ENCODE data around the gene ORAI3.

ORAI3 gene

DNA sequence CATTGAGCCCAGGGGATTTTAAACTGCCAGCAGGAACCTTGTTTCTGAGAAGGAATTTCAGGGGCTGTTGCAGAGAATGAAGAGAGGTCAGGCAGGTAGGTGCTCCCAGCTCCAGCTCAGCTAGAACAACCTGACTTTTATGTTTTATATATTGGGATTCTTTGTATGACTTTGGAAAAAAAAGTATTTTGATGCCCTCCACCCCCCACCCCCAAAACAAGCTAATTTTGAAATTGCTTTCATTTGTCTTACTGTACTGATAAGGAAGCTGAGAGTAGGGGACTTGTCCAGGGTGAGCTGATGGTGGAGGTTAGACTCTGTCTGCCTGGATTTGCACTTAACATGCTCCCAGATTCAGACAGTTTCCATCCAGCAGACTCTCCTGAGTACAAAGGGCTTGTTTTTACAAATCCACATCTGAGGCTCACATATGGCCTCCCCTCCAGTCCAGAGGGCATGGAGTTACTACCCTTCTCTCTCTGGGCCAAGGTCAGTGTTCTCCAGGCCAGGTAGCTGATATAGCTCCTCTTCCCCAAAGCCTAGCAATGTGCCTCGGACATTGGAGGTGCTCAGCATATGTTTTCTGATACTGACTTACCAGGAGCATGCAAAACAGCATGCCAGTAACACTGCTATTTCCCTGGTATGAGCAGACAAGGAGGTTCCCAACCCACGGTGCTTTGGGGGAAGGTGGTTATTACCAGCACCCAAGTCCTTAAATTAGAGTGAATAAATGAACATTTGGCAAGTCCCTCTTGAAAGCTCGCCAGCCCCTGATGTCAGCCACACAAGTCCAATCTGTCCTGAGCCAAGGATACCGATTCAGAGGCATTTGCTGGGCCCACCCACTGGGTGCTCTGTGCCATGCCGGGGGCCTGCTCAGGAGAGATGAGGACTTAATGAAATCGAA lies 50.2 kb downstream of the ORAI3 start:
- no peak overlapping the region for H3K9ac ChIP-seq
- H3K4me3 ChIP-seq: no peak overlapping the region
- no peaks in the 10 kb centered on the region for H3K27me3 ChIP-seq
- no peak overlapping the region for H3K4me2 ChIP-seq
- H3K9me3 ChIP-seq (replicated peaks in 1 of 11): no peaks in the 10 kb centered on the region
- H4K20me1 ChIP-seq: 0 out of 22 replicates have a peak, but pooled peaks cover 0 to 4% (median 0%) of the 10 kb centered on the region in 11 experiments
- TF ChIP-seq Cebpa-rat (IDR thresholded peaks at IDR 0.05): no peak
- peak overlapping the region in 1 of 11 experiments; percentile 23; a peak in 1 of 22 replicates for H3K27ac ChIP-seq
- H3K36me3 ChIP-seq: no peaks in the 10 kb centered on the region
- H3K4me1 ChIP-seq: peaks cover 0 to 19% (median 4%) of the 10 kb centered on the region in 10 experiments; a peak in 10 of 20 replicates

DNA sequence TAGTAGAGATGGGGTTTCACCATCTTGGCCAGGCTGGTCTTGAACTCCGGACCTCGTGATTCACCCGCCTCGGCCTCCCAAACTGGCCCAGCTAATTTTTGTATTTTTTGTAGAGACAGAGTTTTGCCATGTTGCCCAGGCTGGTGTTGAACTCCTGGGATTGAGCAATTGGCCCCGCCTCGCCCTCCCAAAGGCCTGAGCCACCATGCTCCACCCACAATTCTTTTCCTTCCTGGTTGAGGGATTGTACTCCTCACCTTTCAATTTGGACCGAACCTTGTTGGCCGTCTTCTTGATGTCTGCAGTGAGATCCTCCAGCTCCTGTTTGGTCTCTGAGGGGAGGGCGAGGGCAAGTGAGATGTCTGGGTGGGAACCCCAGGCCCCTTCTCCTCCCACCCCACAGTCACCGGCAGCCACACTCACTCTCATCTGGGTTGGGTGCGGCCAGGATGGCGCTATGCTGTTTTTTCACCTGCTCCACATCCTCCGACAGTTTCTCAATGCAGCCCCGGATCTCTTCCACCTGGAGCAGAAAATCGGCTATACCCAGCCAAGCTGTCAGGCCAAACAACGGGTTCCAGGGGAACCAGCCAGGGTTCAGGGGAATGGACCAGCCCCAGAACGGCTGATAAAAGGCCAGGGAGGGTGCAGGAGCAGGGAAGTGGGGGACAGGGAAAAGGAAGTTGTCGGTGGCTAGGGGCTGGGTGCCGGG lies 52.0 kb downstream of the ORAI3 start:
- Histone ChIP-seq H3K27me3 (no peaks in the 10 kb centered on the region), H4K20me1 (0 out of 22 replicates have a peak, but pooled peaks cover 0 to 5% (median 0%) of the 10 kb centered on the region in 11 experiments), H3K36me3 (no peaks in the 10 kb centered on the region), H3K4me1 (peaks cover 0 to 13% (median 1%) of the 10 kb centered on the region in 10 experiments; a peak in 6 of 20 replicates), H3K4me3 (no peak overlapping the region), H3K27ac (no peak overlapping the region), H3K9ac (no peak overlapping the region), H3K9me3 (replicated peaks in 1 of 11) (no peaks in the 10 kb centered on the region), H3K4me2 (no peak overlapping the region)
- TF ChIP-seq Cebpa-rat (IDR thresholded peaks at IDR 0.05): no peak

DNA sequence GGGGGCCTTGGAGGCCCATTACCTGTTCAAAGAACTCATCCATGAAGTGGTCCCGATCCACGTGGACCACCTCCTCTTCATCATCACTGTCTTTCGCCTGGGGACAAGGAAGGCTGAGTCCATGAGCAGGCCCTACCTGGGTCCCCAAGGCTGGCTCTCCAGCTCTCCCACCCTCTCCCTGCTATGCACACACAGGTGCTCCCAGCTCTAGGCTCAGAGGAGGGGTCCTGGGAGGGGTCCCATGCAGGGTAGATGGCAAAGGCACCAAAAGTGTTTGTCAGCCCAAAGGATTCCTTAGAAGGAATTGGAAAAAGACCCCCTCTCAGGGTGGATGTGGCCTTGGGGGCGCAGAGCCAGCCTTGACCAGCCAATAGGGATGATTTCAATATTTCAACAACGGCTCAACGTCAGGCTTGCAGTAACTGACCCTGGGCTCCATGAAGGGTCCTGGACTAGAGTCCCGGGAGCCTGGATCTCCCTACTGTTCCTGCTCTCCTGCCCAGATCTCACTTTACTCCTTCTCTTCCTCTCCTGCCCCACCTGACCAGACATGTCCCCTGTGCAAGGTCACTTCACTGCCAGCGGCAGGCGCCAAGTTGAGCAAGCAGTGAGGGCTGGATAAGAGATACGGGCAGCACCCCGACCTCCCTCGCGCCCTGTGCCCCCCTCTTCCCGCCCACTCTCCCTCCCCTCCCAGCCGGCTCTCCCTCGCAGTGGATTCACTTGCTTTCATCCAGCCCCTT lies 52.8 kb downstream of the ORAI3 start:
- TF ChIP-seq Cebpa-rat (IDR thresholded peaks at IDR 0.05): no peak
- Histone ChIP-seq H4K20me1 (peaks cover 0 to 7% (median 0%) of the 10 kb centered on the region in 11 experiments; a peak in 2 of 22 replicates), H3K27me3 (no peaks in the 10 kb centered on the region), H3K36me3 (no peaks in the 10 kb centered on the region), H3K27ac (no peak overlapping the region), H3K9me3 (replicated peaks in 1 of 11) (no peaks in the 10 kb centered on the region), H3K4me2 (no peak overlapping the region), H3K9ac (no peak overlapping the region), H3K4me1 (peaks cover 0 to 10% (median 1%) of the 10 kb centered on the region in 10 experiments; a peak in 6 of 20 replicates), H3K4me3 (no peak overlapping the region)

DNA sequence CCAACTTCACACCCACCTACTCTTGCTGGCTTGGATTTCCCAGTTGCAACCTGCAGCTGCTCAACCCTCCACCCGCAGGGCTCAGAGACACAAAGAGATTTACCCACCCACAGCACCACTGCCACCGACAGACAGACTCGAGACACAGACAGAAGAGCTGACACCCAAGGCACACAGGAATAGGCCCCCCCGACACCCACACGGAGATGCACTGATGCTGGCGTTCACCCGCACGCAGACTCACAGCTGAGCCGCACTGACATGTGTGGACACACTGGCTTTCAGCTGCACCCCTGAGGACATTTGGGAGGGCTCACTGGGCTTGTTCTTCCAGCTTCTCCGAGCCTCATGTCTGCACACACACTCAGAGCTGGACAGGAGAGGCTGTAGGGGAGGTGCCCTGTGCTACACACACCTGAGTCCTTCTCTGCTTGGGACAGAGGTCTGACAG lies 53.4 kb downstream of the ORAI3 start:
- Histone ChIP-seq H3K27me3 (no peaks in the 10 kb centered on the region), H3K4me3 (no peak overlapping the region), H3K9ac (peak overlapping the region in 1 of 11 experiments; percentile 9; a peak in 1 of 22 replicates), H3K4me1 (peaks cover 0 to 7% (median 4%) of the 10 kb centered on the region in 10 experiments; a peak in 12 of 20 replicates), H4K20me1 (peaks cover 0 to 7% (median 0%) of the 10 kb centered on the region in 11 experiments; a peak in 2 of 22 replicates), H3K27ac (no peak overlapping the region), H3K9me3 (replicated peaks in 1 of 11) (no peaks in the 10 kb centered on the region), H3K4me2 (no peak overlapping the region), H3K36me3 (no peaks in the 10 kb centered on the region)
- no peak for TF ChIP-seq Cebpa-rat (IDR thresholded peaks at IDR 0.05)

DNA sequence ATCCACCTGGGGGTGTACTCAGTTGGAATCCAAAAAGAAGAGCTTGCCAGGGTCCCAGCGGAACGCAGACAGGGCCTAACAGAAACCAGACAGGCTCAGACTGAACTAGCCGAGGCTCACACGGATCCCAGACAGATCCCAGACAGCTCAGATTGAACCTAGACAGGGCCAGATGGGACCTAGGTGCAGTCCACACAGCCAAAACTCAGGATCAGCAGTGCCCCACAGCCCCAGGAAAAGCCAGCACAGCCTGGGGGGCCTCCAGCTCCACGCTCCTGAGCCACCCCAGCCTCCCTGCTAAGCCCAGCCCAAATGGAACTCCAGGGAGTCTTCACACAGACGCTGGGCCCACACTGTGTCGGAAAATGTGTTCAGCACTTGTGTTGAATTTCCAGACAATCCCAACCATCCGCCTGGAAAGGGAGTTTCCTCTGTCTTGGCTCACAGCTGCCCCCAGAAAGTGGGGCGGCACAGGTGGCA lies 54.0 kb downstream of the ORAI3 start:
- Histone ChIP-seq H3K9ac (peak overlapping the region in 2 of 11 experiments; percentile 9 to 13; a peak in 2 of 22 replicates), H3K27me3 (no peaks in the 10 kb centered on the region), H3K36me3 (no peaks in the 10 kb centered on the region), H3K4me3 (no peak overlapping the region), H4K20me1 (peaks cover 0 to 7% (median 0%) of the 10 kb centered on the region in 11 experiments; a peak in 2 of 22 replicates), H3K4me2 (no peak overlapping the region), H3K27ac (no peak overlapping the region; a peak in 1 of 22 replicates), H3K9me3 (replicated peaks in 1 of 11) (no peaks in the 10 kb centered on the region), H3K4me1 (peaks cover 0 to 12% (median 8%) of the 10 kb centered on the region in 10 experiments; a peak in 14 of 20 replicates)
- no peak for TF ChIP-seq Cebpa-rat (IDR thresholded peaks at IDR 0.05)

DNA sequence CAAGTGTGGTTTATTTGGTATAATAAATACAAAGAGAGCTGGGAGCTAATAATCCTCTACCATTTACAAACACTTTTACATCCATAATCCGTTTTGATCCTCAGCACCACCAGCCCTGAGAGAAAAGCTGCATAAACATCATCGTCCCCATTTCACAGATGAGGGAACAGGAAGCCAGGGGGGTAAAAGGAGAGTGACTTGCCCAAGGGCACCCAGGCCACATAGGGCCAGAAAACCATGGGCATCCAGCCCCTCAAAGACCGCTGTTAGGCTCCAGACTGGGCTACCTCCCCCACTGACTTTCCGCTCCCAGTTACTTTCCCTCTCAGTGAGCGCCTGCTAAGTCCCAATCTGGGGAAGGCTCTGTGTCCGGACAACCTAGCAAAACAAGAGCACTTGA lies 54.9 kb downstream of the ORAI3 start:
- Histone ChIP-seq H3K27me3 (no peaks in the 10 kb centered on the region), H3K4me3 (no peak overlapping the region), H3K9me3 (replicated peaks in 1 of 11) (no peaks in the 10 kb centered on the region), H3K9ac (no peak overlapping the region), H3K36me3 (no peaks in the 10 kb centered on the region), H4K20me1 (peaks cover 0 to 7% (median 0%) of the 10 kb centered on the region in 11 experiments; a peak in 2 of 22 replicates), H3K4me1 (peaks cover 0 to 17% (median 13%) of the 10 kb centered on the region in 10 experiments; a peak in 15 of 20 replicates), H3K27ac (no peak overlapping the region), H3K4me2 (no peak overlapping the region)
- no peak for TF ChIP-seq Cebpa-rat (IDR thresholded peaks at IDR 0.05)

Measured in BLaER1 treated with 17β-estradiol and CSF1 and Interleukin-3, amounts not matched to agents 10 nM and 100 nM (cell line).